HG03280 (cell line): ENCODE measurements around the gene PRKG1.

ENCODE experiments used
- ATAC-seq: cut with Tn5 transposase; IDR thresholded peaks from one replicate; pipeline ENCODE4 v1.9.1; 2021; ENCODE audit warnings: mild to moderate bottlenecking, moderate library complexity; ENCODE audit not compliant: unreplicated experiment

PRKG1 gene

DNA sequence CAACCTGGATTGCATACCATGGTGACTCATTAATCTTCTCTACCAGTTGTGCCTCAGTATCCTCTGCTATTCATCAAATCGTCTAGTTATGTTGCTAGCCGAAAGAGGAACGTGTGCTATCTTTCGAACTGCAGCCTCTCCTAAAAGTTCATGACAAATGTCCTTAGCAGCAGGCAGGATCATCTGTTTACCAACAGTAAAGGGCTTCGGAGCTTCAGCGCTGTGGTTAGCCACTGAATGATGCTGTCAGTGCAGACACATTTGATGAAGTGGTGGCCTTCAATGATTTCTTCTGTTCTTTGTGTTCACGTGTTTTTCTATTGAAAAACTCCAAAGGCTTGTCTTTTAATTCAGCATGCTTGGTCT lies 556.3 kb downstream of the PRKG1 start:
- no peak for ATAC-seq

DNA sequence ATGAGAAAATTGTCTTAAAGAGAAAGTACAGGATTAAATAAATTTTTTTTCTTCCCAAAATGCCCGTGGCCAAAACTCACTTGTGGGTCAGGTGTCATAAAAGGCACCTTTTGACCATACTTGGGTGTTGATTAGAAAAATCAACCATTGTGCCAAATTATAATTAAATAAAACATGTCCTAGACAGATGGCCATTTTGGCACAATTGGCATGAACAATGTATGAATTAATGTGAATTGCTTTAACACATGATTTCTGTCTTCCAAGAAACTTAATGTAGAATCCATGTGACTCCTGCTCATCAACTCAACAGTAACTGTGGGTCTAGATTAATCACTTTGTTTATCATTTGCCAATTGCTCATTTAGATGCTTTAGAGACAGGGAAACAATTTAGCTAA lies 561.1 kb downstream of the PRKG1 start:
- no peak for ATAC-seq

DNA sequence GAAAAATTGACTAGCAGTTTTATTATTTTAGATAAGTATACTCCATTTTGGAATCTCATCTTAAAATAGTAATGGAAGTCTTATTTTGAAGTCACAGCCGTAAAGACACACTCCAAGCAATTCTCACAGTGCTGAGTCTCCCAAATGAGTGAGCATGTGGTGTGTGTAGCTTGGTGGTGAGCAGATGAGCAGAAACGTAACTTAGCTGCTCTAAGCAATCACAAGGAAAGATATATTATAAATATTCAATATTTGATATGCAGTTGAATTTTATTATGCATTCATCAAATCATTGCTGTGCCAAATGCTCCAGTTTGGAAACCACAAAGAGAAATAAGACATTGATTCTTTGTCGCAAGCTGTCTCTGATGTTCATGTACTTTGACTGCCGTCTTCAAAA lies 563.9 kb downstream of the PRKG1 start:
- ATAC-seq = no peak

DNA sequence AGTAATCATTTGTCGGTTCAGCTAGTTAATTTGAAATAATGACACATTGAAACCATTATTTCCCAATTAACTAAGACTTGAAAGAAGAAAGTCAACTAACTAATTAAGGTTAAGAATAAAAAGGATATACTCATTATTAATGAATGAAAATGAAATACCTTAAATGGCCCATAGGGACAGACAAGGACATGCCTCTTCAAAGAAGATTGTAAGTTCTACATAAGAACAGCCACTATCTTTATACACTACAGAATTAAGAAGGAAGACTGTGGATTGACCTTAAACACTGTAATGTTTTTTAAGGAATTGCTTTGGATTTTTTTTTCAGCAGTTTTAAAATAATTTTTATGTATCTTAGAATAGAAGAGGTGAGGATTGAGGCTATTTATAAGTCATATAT lies 564.5 kb downstream of the PRKG1 start:
- ATAC-seq = no peak

DNA sequence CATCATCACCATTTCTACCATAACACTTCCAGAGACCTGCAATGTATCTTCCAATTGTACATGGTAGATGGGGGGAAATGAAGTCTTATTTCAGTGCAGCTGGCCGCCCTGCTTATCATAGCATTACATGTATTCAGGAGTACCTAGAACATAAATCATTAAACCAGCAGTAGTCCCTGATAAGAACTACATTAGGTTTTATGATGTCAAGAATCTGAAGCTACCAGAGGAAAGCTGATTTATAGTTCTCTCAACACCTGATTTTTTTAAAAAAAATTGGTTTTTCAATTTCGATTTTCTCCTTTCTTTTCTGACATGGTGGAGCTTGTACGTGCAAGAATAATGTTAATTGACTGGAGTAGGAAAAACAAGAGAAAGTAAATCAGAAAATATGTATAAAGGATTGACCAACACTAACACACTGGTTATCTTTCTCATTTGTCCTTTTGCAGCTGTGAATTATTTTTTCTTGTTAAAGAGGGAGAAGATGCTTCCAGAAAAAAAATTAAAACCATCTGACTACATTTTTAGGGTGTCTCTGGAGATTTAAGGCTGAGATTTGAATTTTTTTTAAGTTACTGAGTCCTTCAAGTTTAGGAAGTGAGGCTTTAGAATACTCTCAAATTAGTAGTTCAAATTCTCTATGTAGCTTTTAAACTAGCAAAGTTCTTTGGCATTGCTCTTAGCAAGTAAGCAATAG lies 566.0 kb downstream of the PRKG1 start:
- no peak for ATAC-seq

DNA sequence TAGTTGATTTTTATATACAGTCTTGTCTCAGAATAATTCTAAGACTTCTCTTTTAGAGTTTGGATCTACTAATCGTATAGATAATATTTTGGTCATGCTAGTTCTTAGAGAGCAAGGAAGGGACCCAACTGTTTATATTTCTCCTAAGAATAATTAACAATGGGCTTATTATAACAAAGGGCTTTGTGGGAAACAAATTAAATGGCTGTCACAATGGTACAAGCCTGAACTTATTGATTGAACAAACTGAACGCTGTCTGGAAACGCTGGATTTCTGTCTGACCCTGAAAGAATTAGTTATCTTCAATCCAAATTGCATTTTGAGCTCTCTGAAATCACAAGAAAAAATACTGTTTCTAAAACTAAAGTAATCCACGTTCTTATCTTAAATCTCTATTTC lies 568.3 kb downstream of the PRKG1 start:
- no peak for ATAC-seq

DNA sequence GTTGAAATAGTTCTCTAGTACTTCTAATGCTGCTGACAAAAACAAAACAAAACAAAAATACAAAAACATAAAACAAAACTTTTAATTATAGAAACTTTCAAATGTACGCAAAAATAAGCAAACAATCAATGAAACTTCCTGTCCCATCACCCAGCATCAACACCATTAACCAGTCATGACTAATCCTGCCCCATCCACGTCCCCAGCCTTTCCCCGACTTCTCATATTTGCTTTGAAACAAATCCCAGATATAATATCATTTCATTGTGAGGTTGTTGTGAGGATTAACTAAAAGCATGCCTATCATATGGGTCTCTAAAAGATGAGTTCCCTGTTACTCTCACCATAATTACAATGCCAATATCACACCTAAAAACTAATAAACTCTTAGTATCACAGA lies 569.4 kb downstream of the PRKG1 start:
- ATAC-seq = no peak

DNA sequence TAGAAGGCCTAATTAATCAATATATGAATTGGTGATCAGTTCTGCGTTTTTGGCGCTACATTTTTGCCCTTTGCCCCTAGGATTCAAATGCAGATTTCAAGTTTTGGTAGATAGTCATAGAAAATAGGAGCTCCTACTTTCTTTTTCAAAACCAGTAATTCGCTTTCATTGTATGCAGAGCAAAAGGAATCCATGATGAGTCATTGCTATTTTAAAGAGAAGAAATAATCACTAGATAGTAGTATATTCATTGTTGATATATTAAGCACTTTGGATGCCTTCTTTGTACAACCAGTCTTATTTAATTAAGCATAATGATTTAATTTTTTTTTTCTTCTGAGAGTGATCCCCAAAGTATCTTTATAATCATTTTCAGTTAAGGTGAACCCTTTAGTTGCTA lies 574.8 kb downstream of the PRKG1 start:
- no peak for ATAC-seq

DNA sequence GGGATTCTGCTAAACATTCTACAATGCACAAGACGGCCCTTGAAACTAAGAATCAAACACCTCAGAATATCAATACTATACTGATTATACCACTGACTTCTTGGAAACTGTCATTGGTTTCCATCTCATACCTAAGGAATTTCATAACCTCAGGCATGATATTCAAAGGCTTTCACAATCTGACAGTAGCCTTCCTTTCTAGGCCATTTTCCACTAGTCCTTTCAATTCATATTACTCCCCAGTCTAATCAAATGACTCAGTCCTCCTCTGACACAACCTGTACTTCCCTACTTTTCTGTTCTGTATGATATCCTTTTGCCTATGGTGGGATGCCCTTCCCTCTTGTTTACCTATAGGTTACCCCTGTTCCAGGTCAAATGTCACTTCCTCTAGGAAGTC lies 576.8 kb downstream of the PRKG1 start:
- no peak for ATAC-seq

DNA sequence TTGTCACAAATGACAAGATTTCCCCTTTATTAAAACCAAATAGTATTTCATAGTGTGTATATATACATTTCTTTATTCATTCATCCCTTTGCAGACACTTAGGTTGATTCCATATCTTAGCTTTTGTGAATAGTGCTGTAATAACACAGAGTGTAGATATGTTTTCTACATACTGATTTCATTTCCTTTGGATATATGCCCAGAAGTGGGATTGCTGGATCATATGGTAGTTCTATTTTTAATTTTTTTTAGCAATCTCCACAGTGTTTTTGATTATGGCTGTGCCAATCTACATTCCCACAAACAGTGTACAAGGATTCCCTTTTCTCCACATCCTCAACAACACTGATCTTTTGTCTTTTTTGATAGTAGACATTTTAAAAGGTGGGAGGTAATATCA lies 578.7 kb downstream of the PRKG1 start:
- ATAC-seq = no peak

DNA sequence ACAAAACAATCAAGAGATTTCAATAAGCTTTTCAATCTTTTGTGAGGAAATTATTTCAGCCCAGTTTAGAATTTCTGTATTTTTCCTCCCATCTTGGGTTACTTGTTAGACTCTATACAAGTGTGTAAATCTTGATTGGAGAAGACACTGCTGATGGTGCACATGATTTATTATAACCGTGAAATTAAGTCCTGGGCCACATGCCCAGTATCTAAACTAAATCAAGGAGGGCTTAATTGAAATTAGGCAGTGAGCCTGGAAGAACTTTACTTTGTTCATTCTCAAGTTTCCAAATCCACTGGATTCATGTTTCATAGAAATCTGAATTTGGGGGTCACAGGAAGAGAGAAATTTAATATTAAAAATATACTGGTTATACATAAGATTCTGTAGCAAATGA lies 580.6 kb downstream of the PRKG1 start:
- ATAC-seq = no peak

DNA sequence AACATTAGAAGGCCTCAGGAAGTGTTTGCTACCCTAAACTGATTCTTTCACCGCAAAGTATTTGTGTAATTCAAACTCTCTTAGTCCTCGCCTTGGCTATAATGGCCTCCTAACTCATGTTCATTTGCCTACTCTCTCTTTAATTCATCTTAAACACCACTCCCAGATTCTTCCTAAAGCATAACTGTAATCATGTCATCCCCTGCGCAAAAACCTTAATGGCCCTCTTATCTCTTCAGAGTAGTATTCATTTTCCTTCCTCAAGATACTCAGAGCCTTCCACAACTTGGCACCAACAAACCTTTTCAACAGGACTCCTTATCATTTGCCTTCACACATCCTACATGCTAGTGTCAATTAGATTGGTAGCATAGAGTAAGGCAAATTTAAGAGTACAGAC lies 582.2 kb downstream of the PRKG1 start:
- no peak for ATAC-seq

DNA sequence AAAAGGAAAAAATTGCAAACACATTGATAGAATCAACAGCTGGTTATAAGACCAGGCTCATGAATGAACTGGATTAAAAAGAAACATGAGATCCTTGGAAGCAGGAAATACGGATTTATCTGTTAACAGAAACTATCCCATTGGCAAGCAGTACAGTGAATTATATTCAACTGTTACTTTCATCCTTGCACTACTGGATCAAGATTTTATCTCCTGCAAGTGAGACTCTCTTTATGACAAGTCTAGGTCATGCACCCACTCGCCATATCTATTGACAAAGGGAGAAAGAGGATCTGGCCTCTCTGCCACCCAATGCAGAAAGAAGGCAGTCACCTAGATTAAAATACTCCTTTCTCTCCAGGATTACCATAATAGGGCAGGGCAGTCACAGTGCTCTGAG lies 583.7 kb downstream of the PRKG1 start:
- ATAC-seq = no peak

DNA sequence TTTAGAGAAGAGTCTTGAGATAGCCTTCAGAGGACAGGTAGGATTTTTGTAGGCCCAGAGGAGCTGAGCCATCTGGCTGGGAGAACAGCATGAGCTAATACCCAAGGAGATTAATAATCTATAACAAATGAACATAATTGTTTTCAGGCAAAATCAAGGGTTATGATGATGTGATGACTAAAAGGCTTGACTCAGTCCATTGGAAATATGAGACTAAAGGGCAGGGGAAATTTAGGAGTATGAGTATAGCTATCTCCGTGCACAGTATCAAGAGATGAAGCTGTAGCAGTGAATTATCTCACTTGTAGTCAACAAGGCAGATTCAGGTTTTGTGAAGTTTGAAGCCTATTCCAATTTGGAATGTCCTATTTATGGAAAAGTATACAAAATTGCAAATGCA lies 585.1 kb downstream of the PRKG1 start:
- ATAC-seq = no peak

DNA sequence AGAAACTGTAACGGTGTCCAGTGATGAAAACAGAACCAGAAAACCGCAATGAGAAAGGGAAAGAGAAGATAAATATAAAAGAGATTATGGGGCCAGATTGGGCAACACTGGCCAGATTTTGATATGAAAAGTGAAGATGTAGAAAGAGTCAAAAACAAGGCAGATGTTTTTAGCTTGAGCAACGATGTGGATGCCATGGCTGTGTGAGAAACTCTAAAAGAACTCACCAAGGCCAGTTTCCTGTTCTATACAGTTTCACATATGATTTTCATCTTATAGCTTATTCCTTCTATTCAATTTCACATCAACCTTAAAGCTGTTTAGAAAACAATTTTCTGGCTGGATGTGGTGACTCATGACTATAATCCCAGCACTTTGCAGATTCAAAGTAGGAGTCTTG lies 588.8 kb downstream of the PRKG1 start:
- ATAC-seq = no peak

DNA sequence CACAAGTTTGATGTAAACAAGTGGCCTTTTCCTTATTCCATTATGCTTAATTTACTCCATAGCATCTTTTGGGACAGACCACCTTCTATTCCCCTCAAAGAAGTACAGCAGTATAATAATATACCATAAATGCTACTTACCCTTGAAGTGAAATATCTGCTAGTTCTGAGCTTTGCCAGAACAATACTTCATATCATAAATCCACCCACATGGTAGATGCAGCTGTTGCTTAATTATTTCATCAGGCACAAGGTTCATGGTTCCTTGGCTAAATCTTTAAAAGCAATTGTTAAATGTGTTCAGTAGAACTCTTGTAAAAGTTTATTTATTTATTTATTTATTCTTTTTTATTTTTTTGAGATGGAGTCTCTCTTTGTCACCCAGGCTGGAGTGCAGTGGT lies 592.2 kb downstream of the PRKG1 start:
- ATAC-seq = no peak

DNA sequence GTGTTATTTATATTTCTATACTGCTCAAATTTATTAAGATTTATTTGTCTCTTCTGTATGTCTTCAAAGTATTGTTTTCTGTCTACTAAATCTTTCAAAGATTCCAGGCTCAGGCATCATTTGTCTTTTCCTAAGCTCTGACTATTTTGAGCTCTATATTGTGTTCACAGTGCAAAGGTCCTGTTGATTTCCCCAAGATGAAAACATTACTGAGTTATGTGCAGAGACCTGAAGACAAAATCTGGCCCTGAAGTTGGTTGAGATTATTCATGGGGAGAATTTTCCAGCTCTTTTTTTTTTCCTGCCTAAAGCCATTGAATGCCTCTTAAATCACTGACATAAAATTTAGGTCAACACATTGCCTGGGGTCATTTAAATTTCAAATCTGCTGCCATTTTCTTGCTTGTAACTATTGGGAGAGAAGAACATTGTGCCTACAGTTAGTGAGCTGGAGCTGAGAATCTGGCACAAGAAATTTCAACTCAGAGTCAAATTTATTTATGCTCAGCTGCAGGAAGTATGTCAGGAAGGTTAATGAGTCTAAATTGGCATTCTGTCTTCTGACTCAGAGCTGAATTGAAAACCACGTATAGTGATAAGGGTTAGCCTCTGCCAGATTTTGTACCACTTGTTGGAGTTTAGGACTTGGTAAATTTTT lies 593.5 kb downstream of the PRKG1 start:
- ATAC-seq = no peak

DNA sequence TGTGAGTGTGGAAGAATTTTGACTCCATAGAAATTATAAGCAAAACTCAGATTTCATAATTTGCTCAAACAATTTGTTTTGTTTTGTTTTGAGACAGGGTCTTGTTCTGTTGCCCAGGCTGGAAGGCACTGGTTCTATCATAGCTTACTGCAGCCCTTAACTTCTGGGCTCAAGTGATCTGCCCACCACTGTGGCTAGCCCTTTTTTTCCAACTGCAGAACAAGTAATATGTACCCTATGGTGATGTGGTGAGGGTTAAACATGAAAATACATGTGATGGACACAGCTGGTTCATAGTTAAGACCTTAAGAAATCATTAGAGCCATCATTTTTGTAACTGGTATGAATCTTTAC lies 594.0 kb downstream of the PRKG1 start:
- no peak for ATAC-seq

DNA sequence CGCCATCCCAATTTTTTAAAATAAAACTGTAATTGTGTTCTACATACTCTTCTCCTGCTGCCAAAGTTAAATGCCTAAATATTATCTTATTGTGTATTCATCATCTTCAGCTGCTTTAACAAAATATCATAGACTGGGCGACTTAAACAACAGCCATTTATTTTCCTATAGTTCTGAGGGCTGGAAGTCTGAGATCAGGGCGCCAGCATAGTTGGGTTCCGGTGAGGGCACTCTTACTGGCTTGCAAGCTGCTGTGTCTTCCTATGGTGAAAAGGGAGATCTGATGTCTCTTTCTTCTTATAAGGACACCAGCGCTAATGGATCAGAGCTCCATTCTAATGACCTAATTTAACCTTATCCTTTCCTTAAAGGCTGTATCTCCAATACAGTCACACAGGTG lies 594.8 kb downstream of the PRKG1 start:
- no peak for ATAC-seq

DNA sequence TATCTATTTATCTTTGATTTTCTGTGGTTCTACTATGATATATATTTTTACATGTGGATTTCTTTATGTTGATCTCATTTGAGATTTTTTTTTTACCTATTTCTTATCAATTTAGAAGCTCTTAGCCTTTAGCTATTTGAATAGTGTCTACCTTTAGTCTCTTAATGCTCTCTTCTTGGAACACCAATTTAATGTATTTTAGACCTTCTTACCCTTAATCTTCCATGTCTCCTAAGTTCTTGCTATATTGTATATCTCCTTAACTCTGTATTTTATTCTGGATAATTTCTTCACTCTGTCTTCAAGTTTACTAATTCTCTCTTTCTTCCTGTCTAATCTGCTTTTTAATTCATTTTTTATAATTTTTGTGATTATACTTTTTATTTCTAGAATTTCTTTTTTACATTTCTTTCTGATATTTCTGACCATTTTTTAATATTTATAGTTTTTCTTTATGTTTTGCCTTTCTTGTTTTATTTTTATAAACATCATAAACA lies 597.8 kb downstream of the PRKG1 start:
- ATAC-seq = no peak

DNA sequence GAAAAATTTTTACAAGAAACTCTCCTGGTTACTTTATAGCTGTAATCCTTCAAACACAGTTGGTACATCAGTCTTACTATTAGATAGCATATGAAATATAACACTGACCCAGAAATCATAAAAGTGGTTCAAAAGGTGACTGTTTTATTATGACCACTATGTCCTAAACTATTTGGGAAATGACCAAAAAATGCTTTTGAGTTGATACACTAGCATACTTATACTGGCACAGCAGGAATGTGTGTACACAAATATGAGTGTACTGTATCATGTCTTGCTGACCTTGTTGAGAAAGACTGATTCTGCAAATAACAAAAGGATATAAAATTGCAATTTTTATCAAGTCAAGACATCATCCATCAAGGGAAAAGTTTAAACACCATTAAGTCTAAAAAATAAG lies 600.8 kb downstream of the PRKG1 start:
- ATAC-seq = no peak

DNA sequence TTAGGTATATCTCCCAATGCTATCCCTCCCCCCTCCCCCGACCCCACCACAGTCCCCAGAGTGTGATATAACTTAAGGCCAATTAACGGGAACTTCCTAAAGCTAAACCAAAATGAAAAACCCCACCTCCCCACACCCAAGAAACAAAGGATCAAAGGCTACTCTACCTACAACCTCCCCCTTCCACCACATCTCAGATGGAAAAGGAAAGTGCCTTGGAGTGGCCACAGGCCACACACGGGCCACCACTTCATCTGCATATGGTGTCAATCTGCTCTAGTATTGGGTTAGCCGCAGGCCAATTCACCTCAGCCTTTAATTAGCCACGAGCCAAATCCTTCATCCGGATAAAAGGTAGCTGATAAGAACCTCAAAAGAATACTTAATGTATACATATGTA lies 605.6 kb downstream of the PRKG1 start:
- no peak for ATAC-seq
